Right kidney (tissue), 1 donor: ENCODE data around the gene CACNA1F.

Experiments used
- DNase-seq: peaks from one replicate; pipeline ENCODE4 v3.0.0-alpha.2; 2016

CACNA1F gene

GRCh38 chrX:49257846-49258748 lies 25.0 kb upstream of the CACNA1F start:
- no peak for DNase-seq

- no peak for DNase-seq
Observed at GRCh38 chrX:49257074-49257790, 24.1 kb upstream of the CACNA1F start.

- no peak for DNase-seq
Observed at GRCh38 chrX:49256268-49256995, 23.3 kb upstream of the CACNA1F start.

- DNase-seq = no peak
Observed at GRCh38 chrX:49254639-49255038, 21.5 kb upstream of the CACNA1F start.

GRCh38 chrX:49251325-49251724 lies 18.2 kb upstream of the CACNA1F start:
- no peak for DNase-seq

DNA sequence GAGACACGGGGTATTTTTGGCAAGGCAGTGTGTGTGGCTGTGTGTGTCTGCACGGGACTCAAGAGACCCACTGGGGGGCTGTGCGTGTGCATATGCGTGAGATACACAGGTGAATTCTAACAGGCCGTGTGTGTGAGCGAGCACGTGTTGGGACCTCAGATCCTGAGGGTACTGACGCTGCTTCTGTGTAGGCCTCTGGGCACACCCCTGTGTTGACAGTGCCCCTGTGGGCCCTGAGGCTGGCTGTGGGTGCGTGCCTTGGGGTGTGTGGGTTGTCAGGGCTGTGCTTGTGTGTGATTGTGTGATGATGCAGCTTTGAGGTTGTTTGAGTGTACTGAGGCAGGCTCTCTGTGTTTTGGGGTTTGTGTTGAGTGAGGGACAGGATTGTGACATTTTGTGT lies 17.4 kb upstream of the CACNA1F start:
- no peak for DNase-seq

GRCh38 chrX:49250066-49250465 lies 16.9 kb upstream of the CACNA1F start:
- DNase-seq = no peak

DNA sequence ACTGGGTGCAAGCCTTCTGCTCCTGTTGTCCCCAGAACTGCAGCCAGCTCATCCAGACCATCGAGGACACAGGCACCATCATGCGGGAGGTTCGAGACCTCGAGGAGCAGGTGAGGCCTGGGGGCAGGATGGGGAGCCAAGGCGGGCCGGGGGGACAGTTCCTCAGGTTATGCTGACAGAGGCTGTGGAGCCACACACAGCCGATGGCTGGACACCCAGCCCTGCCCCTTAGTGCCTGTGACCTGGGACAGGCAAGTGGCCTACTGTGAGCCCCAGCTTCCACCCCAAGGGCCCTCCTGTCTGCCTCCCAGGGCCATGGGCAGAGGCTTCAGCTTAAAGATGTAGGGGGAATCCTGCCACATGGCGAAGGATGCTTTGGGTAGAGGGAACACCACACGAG lies 16.5 kb upstream of the CACNA1F start:
- no peak for DNase-seq

DNA sequence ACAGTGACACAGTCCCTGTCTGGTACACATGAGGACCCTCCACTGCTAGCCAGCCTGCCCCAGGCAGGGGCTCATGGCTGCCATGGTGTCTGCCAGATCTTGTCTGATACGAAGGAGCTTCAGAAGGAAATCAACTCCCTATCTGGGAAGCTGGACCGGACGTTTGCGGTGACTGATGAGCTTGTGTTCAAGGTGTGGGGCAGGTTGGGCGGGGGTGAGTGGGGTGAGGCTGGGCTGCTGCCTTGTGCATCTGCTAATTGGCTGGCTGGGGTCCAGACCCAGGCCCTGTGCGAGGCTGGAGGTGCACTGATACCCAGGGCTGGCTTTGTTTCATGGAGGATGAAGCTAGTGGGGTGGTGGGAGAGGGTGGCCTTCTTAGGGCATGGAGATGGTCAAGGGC lies 15.9 kb upstream of the CACNA1F start:
- no peak for DNase-seq

GRCh38 chrX:49247916-49248811 lies 15.0 kb upstream of the CACNA1F start:
- DNase-seq = no peak

DNA sequence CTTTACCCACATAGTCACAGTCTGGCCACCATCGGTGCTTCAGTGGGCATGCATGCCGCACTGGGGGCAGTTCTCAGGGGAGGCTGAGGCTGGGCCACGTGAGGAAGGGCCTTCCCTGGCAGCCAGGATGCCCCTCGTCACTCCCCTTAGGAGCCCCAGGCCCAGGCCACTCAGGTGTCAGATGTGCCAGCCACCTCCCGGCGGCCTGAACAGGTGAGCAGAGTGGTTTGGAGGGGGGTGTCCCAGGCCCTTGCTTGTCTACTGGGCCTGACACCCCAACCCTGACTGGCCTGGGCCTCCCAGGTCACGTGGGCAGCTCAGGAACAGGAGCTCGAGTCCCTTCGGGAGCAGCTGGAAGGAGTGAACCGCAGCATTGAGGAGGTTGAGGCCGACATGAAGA lies 14.2 kb upstream of the CACNA1F start:
- DNase-seq = no peak

DNA sequence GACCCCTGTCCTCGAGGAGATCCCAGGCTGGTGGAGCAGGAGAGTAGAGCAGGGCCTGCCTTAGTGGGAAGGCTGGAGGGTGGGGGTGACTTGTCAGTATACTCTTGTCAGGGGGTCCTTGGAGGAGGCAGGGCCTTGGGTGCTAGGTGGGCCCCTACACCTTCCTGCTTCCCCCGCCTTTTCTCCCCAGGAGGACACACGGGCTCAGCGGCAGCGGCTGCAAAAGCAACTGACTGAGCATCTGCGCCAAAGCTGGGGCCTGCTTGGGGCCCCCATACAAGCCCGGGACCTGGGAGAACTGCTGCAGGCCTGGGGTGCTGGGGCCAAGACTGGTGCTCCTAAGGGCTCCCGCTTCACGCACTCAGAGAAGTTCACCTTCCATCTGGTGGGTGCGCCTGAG lies 13.4 kb upstream of the CACNA1F start:
- DNase-seq = no peak

DNA sequence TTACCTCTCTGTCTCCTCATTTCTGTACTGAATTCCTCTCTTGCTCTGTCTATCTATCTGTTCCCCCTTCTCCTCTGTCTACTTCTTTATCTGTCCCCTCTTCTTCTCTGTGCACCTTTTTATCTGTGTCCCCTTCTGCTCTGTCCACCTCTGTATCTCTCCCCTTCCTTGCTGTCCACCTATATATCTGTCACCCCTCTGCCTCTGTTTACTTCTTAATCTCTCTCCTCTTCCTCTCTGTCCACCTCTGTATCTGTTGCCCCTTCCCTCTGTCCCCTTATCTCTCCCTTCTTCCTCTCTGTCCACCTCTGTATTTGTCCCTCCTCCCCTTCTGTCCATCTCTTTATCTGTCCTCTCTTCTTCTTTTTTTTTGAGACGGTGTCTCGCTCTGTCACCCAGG lies 11.1 kb upstream of the CACNA1F start:
- DNase-seq = no peak

DNA sequence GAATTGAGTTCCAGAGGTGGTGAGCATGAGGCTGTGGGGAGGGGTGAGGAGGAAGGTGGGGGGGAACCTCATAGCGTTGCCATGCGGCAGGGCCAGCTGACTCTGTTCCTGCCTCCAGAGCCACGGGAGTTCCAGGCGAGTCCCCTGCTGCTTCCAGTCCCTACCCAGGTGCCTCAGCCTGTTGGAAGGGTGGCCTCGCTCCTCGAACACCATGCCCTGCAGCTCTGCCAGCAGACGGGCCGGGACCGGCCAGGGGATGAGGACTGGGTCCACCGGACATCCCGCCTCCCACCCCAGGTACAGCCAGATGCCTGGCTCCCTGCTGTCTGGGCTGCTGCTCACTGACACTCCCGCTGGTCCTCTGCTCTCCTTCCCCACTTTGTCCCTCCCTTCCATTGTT lies 10.0 kb upstream of the CACNA1F start:
- DNase-seq = no peak

DNA sequence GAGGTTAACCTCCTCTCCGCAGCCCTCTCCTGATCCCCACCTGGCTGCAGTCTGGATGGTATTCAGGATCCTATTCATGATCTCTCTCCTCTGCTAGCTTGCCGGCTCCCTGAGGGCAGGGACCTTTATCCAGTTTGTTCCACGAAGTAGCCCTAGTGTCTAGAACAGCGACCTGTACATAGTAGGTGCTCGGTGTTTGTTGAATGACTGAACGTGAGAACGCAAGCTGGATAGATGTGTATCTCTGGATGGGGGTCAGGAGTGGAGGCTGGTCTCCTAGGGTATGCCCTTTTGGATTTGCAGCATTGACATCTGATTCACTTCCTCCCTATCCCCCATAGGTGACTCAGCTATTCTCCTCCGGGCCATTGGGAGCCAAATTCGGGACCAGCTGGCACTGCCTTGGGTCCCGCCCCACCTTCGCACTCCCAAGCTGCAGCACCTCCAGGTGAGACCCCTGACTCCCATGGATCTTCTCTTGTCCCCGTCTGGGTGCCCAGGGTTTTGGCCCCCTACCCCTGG lies 9.5 kb upstream of the CACNA1F start:
- DNase-seq = no peak

GRCh38 chrX:49238735-49239134 lies 5.6 kb upstream of the CACNA1F start:
- no peak for DNase-seq

DNA sequence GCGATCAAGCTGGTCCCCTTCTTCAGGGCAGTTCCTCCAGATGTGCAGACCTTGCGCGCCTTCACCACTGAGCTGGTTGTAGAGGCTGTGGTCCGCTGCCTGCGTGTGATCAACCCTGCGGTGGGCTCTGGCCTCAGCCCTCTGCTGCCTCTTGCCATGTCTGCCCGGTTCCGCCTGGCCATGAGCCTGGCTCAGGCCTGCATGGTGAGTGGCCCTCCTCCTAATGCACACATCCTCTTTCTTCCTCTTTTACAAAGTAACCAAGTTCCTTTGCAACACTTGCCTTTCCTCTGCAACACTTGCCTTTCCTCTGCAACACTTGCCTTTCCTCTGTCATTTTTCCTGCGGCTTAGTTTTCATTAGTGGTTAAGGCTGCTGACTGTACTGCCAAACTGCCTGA lies 3.9 kb upstream of the CACNA1F start:
- DNase-seq = no peak

DNA sequence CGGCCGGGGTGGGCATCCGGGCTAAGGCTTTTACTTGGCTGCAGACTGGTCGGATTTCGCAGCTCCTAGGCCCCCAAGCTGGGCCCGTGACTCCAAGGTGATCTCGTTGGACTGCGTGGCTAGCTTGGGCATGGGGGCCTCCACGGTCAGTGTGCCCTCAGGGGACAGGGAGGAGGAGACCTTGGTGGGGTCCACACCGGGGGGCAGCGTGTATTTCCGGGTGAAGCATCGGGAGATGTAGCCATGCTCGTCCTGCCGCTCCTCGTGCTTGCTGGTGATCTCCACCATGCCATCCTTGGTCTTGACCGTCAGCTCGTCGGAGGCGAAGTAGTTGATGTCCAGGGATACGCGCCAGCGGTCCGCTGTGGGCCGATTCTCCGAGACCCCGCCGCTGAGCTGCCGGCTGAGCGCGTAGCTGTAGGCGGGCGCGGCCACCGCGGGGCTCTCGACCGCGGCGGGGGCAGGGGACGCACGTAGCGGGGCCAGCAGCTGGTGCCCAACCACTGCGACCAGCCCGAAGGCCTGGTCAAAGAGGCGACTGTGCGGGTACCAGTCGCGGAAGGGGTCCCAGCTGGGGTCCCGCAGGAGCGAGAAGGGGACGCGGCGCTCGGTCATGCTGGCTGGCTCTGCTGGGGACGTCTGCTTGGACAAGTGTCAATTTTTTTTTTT lies 881 bp upstream of the CACNA1F start:
- peak; percentile 46 for DNase-seq

GRCh38 chrX:49232525-49232924 lies 615 bp downstream of the CACNA1F start:
- DNase-seq = no peak

GRCh38 chrX:49231333-49232000 lies 1.7 kb downstream of the CACNA1F start:
- DNase-seq = no peak
